Neuron (in vitro differentiated cells): ENCODE measurements around the gene NCOA1.
"Not testable (repeated sequence)": the region's sequence is repeated elsewhere in the genome, so short reads cannot be mapped to it uniquely, and the experiment has no call there.

Experiments
- H2AFZ ChIP-seq: one replicate; pipeline ENCODE4 v1.6.1; 2013; ENCODE audit warnings: low read depth, mild to moderate bottlenecking, inconsistent platforms, low read length, moderate library complexity
- H3K27me3 ChIP-seq: one replicate; pipeline ENCODE4 v1.6.1; 2013; ENCODE audit warnings: low read length; ENCODE audit not compliant: insufficient read depth
- H3K36me3 ChIP-seq: one replicate; pipeline ENCODE4 v1.6.1; 2013; ENCODE audit warnings: low read length; ENCODE audit not compliant: insufficient read depth
- H3K4me1 ChIP-seq: one replicate; pipeline ENCODE4 v1.6.1; 2013; ENCODE audit warnings: low read length; ENCODE audit not compliant: insufficient read depth
- H3K4me3 ChIP-seq: 2 replicates; pipeline ENCODE4 v1.5.1; 2013; ENCODE audit warnings: mild to moderate bottlenecking, low read length, moderate library complexity
- H3K9me3 ChIP-seq: one replicate; pipeline ENCODE4 v1.6.1; 2013; ENCODE audit warnings: low read length

NCOA1 gene

GRCh38 chr2:24514820-24515219 is 23.8 kb downstream of the NCOA1 start:
- H3K4me3 ChIP-seq = no peak overlapping the region
- no peaks in the 10 kb centered on the region for H3K4me1 ChIP-seq
- peaks cover 3% of the 10 kb centered on the region for H3K9me3 ChIP-seq
- no peaks in the 10 kb centered on the region for H3K27me3 ChIP-seq
- no peak overlapping the region for H2AFZ ChIP-seq
- H3K36me3 ChIP-seq = no peaks in the 10 kb centered on the region

- H2AFZ ChIP-seq = no peak overlapping the region
- no peaks in the 10 kb centered on the region for H3K27me3 ChIP-seq
- no peaks in the 10 kb centered on the region for H3K36me3 ChIP-seq
- H3K9me3 ChIP-seq = peaks cover 3% of the 10 kb centered on the region
- no peak overlapping the region for H3K4me3 ChIP-seq
- no peaks in the 10 kb centered on the region for H3K4me1 ChIP-seq
These were observed 24.3 kb downstream of the NCOA1 start for GRCh38 chr2:24515335-24515734.

GRCh38 chr2:24515831-24516230 is 24.8 kb downstream of the NCOA1 start:
- H3K27me3 ChIP-seq = no peaks in the 10 kb centered on the region
- H3K9me3 ChIP-seq = peaks cover 5% of the 10 kb centered on the region
- no peak overlapping the region for H3K4me3 ChIP-seq
- H2AFZ ChIP-seq = no peak overlapping the region
- no peaks in the 10 kb centered on the region for H3K36me3 ChIP-seq
- no peaks in the 10 kb centered on the region for H3K4me1 ChIP-seq

GRCh38 chr2:24517247-24517646 is 26.2 kb downstream of the NCOA1 start:
- Histone ChIP-seq H3K27me3 (no peaks in the 10 kb centered on the region), H3K4me1 (no peaks in the 10 kb centered on the region), H3K36me3 (no peaks in the 10 kb centered on the region), H3K4me3 (no peak overlapping the region), H2AFZ (no peak overlapping the region), H3K9me3 (peaks cover 5% of the 10 kb centered on the region)

GRCh38 chr2:24520175-24520574 is 29.1 kb downstream of the NCOA1 start:
- H3K36me3 ChIP-seq = no peaks in the 10 kb centered on the region
- no peaks in the 10 kb centered on the region for H3K27me3 ChIP-seq
- no peaks in the 10 kb centered on the region for H3K4me1 ChIP-seq
- no peak overlapping the region for H3K4me3 ChIP-seq
- H3K9me3 ChIP-seq = peaks cover 8% of the 10 kb centered on the region
- no peak overlapping the region for H2AFZ ChIP-seq

- Histone ChIP-seq H3K4me3 (no peak overlapping the region), H3K27me3 (no peaks in the 10 kb centered on the region), H3K9me3 (peaks cover 8% of the 10 kb centered on the region), H3K4me1 (no peaks in the 10 kb centered on the region), H2AFZ (no peak overlapping the region), H3K36me3 (no peaks in the 10 kb centered on the region)
These were observed 30.3 kb downstream of the NCOA1 start for GRCh38 chr2:24521162-24521857.

GRCh38 chr2:24521975-24522639 is 31.1 kb downstream of the NCOA1 start:
- no peak overlapping the region for H2AFZ ChIP-seq
- peaks cover 8% of the 10 kb centered on the region for H3K9me3 ChIP-seq
- H3K4me1 ChIP-seq = no peaks in the 10 kb centered on the region
- no peak overlapping the region for H3K4me3 ChIP-seq
- H3K36me3 ChIP-seq = no peaks in the 10 kb centered on the region
- no peaks in the 10 kb centered on the region for H3K27me3 ChIP-seq

- Histone ChIP-seq H3K9me3 (peaks cover 8% of the 10 kb centered on the region), H3K4me1 (no peaks in the 10 kb centered on the region), H3K4me3 (no peak overlapping the region), H3K36me3 (no peaks in the 10 kb centered on the region), H2AFZ (no peak overlapping the region), H3K27me3 (no peaks in the 10 kb centered on the region)
These were observed 36.5 kb downstream of the NCOA1 start for GRCh38 chr2:24527536-24527935.

- no peaks in the 10 kb centered on the region for H3K27me3 ChIP-seq
- no peak overlapping the region for H2AFZ ChIP-seq
- peaks cover 7% of the 10 kb centered on the region for H3K9me3 ChIP-seq
- no peaks in the 10 kb centered on the region for H3K36me3 ChIP-seq
- H3K4me1 ChIP-seq = no peaks in the 10 kb centered on the region
- H3K4me3 ChIP-seq = no peak overlapping the region
These were observed 39.7 kb downstream of the NCOA1 start for GRCh38 chr2:24530796-24531195.

- not testable (repeated sequence) for H3K9me3 ChIP-seq, H2AFZ ChIP-seq, H3K27me3 ChIP-seq, H3K4me3 ChIP-seq, H3K36me3 ChIP-seq, H3K4me1 ChIP-seq
These were observed 40.6 kb downstream of the NCOA1 start for GRCh38 chr2:24531610-24532009.

- not testable (repeated sequence) for H2AFZ ChIP-seq
- peaks cover 11% of the 10 kb centered on the region for H3K9me3 ChIP-seq
These were observed 41.0 kb downstream of the NCOA1 start for GRCh38 chr2:24532057-24532456.

GRCh38 chr2:24533574-24533973 is 42.5 kb downstream of the NCOA1 start:
- H3K27me3 ChIP-seq, H2AFZ ChIP-seq, H3K4me3 ChIP-seq, H3K4me1 ChIP-seq, H3K36me3 ChIP-seq: not testable (repeated sequence)
- H3K9me3 ChIP-seq = peaks cover 11% of the 10 kb centered on the region

More at GRCh38 chr2:24532057-24532456, 41.0 kb downstream of the NCOA1 start:
- H3K27me3 ChIP-seq, H3K4me1 ChIP-seq, H3K36me3 ChIP-seq, H3K4me3 ChIP-seq: not testable (repeated sequence)

GRCh38 chr2:24538720-24539119 is 47.7 kb downstream of the NCOA1 start:
- no peak overlapping the region for H2AFZ ChIP-seq
- peaks cover 7% of the 10 kb centered on the region for H3K36me3 ChIP-seq
- no peaks in the 10 kb centered on the region for H3K27me3 ChIP-seq
- H3K4me3 ChIP-seq = no peak overlapping the region
- H3K4me1 ChIP-seq = no peaks in the 10 kb centered on the region
- peaks cover 20% of the 10 kb centered on the region for H3K9me3 ChIP-seq

GRCh38 chr2:24539258-24539657 is 48.2 kb downstream of the NCOA1 start:
- no peaks in the 10 kb centered on the region for H3K27me3 ChIP-seq

More at GRCh38 chr2:24539258-24539657, 48.2 kb downstream of the NCOA1 start:
- Histone ChIP-seq H3K36me3 (peaks cover 7% of the 10 kb centered on the region), H3K4me3 (no peak overlapping the region), H3K4me1 (no peaks in the 10 kb centered on the region), H3K9me3 (peaks cover 20% of the 10 kb centered on the region), H2AFZ (no peak overlapping the region)
